Upper lobe of left lung (tissue), 4 donors: Measurements from ENCODE around the gene CHMP1B.

Source experiments
- EP300 ChIP-seq, 4 donors: sonication (generic); formaldehyde crosslinking; IDR thresholded peaks; one replicate each; pipeline ENCODE4 v1.5.1; 2017; ENCODE audit warnings: antibody characterized with exemption in 4 of 4, control low read depth in 2 of 4
- POLR2A ChIP-seq, 4 donors: fragments of 450-650 bp; IDR thresholded peaks; one replicate each; pipeline ENCODE4 v1.5.1; 2016 to 2017; ENCODE audit warnings: antibody characterized with exemption in 4 of 4, mild to moderate bottlenecking in 2 of 4
- POLR2AphosphoS5 ChIP-seq, 2 donors: sonication (generic); formaldehyde crosslinking; IDR thresholded peaks; one replicate each; pipeline ENCODE4 v1.5.1; 2017; ENCODE audit warnings: antibody characterized with exemption in 2 of 2

- no peak for TF ChIP-seq EP300 (IDR thresholded peaks at IDR 0.05)
- TF ChIP-seq POLR2AphosphoS5 (IDR thresholded peaks at IDR 0.05), result no peak
- no peak for TF ChIP-seq POLR2A (IDR thresholded peaks at IDR 0.05)
Observed at GRCh38 chr18:11883153-11883552, 31.9 kb downstream of the CHMP1B start.
